ENCODE results near the gene SNX5.

SNX5 gene

DNA sequence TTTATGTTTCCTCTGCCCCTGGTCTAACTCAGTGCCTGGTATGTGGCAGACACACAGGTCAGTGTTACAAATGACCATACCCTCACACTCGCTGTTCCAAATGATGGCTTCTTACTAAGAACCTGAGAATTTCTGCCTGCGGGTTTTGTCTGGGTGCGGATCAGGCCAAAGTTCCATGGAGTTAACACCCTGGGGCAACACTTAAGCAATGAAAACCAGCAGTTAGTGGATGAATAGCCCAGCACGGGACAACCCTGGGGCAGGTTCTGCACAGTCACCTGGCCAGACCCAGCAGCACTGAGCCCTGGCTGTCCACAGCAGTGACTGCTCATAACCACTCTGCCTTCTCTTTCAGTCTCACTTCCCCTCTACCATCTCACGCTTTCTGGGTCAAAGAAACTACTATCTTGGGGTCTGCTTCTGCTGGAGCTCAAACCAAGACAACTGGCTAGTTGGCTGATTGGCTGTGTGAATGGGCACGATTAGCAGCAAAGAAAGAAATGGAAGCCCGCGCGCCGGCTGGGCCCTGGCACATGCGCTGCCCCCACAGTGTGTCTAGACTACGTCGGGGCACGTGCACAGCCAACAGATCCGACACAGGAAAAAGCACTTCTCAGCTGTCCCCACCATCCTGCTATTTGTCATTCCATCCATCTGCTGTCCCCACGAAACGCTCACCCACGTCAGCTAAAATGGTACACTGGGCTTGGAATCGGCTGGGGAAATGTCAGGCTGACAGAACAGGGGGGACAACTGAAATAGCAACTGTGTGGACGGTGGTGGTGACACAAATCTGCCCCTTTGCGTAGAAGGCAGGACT is 36.8 kb upstream of the SNX5 start:
- no peak overlapping the region for H3K4me3 ChIP-seq (ENCODE audit: low read length)
- no peaks in the 10 kb centered on the region for H3K9me3 ChIP-seq (replicated peaks; ENCODE audit: low read length)
- no peaks in the 10 kb centered on the region for H3K27me3 ChIP-seq (ENCODE audit: control insufficient read depth, insufficient read depth, low read length)
- no peaks in the 10 kb centered on the region for H3K4me1 ChIP-seq (ENCODE audit: control insufficient read depth, insufficient read depth, low read length)
- H3K4me2 ChIP-seq (ENCODE audit: low read length), result no peak overlapping the region
- no peaks in the 10 kb centered on the region for H3K36me3 ChIP-seq (ENCODE audit: insufficient read depth, low read length)
- H3K9ac ChIP-seq (ENCODE audit: low read depth, low read length), result no peak overlapping the region

DNA sequence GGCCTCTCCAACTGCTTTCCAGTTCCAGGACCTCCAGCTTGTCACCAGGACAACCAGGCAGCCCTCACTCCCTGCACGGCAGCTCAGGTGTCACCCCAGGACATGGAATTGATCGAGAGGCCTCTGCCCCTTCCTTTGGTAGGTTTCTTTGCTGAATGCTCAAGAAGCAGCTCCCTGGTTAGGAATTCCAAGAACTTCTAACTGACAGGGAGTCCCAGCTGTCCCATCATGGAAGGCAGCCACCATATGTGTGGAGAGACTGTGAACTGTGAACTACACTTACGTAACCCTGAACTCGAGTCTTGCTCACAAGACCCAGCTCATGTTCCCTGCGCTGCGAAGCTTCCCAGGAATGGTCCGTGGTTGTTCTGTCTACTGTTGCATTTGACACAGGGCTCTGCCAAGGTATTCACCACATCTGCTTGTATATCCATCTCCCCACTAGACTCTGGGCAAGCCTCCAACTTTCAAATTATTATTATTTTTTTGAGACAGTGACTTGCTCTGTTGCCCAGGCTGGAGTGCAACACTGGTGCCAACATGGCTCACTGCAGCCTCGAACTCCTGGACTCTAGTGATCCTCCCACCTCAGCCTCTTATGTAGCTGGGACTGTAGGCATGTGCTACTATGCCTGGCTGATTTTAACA is 35.9 kb upstream of the SNX5 start:
- Histone ChIP-seq H3K4me3 (ENCODE audit: low read length) (no peak overlapping the region), H3K4me2 (ENCODE audit: low read length) (no peak overlapping the region), H3K9ac (ENCODE audit: low read depth, low read length) (no peak overlapping the region), H3K27me3 (ENCODE audit: control insufficient read depth, insufficient read depth, low read length) (no peaks in the 10 kb centered on the region), H3K36me3 (ENCODE audit: insufficient read depth, low read length) (no peaks in the 10 kb centered on the region), H3K9me3 (replicated peaks; ENCODE audit: low read length) (no peaks in the 10 kb centered on the region), H3K4me1 (ENCODE audit: control insufficient read depth, insufficient read depth, low read length) (no peaks in the 10 kb centered on the region)

GRCh38 chr20:18003897-18004296 is 35.3 kb upstream of the SNX5 start:
- Histone ChIP-seq H3K4me1 (ENCODE audit: control insufficient read depth, insufficient read depth, low read length) (no peaks in the 10 kb centered on the region), H3K36me3 (ENCODE audit: insufficient read depth, low read length) (no peaks in the 10 kb centered on the region), H3K4me3 (ENCODE audit: low read length) (no peak overlapping the region), H3K9ac (ENCODE audit: low read depth, low read length) (no peak overlapping the region), H3K4me2 (ENCODE audit: low read length) (no peak overlapping the region), H3K27me3 (ENCODE audit: control insufficient read depth, insufficient read depth, low read length) (no peaks in the 10 kb centered on the region), H3K9me3 (replicated peaks; ENCODE audit: low read length) (no peaks in the 10 kb centered on the region)

DNA sequence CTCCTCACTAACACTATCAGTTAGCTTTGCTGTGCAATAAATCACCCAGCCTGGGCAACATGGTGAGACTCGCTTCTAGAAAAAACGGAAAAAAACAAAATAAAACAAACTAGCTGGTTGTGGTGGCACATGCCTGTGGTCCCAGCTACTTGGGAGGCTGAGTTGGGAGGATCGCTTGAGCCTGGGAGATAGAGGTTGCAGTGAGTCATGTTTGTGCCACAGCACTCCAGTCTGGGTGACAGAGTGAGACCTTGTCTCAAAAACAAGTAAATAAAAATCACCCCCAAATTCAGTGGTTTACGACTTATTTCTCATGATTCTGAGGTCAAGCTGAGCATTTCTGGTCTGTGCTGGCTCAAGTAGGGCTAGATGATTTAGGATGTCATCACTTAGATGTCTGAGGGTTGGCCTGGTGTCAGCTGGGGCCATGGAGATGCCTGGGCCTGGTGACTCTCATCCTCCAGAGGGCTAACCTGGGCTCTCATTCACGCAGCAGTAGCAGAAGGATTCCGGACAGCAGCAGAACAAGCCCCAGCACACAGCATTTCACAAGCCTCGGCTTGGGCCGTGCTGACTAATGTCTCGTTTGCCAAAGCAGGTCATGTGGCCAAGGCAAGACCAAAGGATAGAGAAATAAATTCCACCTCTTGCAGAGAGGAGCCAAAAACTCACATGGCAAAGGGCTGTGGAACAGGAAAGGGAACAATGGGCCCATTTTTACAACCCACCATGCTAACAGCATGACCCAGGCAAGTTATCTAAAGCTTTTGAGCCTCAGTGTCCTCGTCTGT is 32.7 kb upstream of the SNX5 start:
- H3K36me3 ChIP-seq (ENCODE audit: insufficient read depth, low read length), result no peaks in the 10 kb centered on the region
- H3K4me1 ChIP-seq (ENCODE audit: control insufficient read depth, insufficient read depth, low read length), result peaks cover 2% of the 10 kb centered on the region
- no peak overlapping the region for H3K9ac ChIP-seq (ENCODE audit: low read depth, low read length)
- no peaks in the 10 kb centered on the region for H3K27me3 ChIP-seq (ENCODE audit: control insufficient read depth, insufficient read depth, low read length)
- no peak overlapping the region for H3K4me3 ChIP-seq (ENCODE audit: low read length)
- H3K4me2 ChIP-seq (ENCODE audit: low read length), result no peak overlapping the region
- no peaks in the 10 kb centered on the region for H3K9me3 ChIP-seq (replicated peaks; ENCODE audit: low read length)

DNA sequence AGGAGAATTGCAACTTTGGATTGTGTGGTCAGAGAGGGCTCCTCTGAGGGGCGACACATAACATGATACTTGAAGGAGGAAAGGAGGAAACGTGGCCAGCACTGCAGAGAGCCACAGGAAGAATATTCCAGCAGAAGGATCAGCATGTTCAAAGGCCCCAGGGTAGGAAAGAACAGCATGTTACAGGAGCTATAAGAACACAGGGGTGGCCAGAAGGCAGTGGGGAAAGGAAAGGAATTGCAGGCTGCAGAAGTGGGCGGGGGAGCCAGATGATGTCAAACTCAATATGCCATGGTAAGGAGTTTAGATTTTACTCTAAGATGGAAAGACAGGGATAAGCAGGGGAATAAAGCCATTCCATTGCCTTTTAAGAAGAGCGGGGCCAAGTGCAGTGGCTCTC is 31.0 kb upstream of the SNX5 start:
- Histone ChIP-seq H3K36me3 (ENCODE audit: insufficient read depth, low read length) (no peaks in the 10 kb centered on the region), H3K4me3 (ENCODE audit: low read length) (no peak overlapping the region), H3K9me3 (replicated peaks; ENCODE audit: low read length) (no peaks in the 10 kb centered on the region)

DNA sequence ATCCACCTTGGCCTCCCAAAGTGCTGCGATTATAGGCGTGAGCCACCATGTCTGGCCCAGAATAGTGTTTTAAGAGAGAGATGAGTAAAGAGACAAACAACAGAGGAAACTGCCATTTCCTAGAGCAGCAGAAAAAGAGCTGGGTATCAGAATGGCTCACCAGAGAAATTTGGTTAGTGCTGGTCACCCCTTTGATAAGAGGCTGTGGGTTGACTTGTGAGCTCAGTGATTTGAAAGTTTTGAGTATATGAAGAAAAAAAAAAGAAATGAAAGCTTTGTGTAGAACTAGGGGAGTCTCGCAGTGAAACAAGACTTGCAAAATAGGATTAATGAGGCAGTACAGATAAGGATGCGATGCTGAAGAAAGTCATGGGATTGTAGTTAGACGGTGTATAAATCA is 29.9 kb upstream of the SNX5 start:
- Histone ChIP-seq H3K4me3 (ENCODE audit: low read length) (no peak overlapping the region), H3K9me3 (replicated peaks; ENCODE audit: low read length) (no peaks in the 10 kb centered on the region), H3K9ac (ENCODE audit: low read depth, low read length) (no peak overlapping the region), H3K4me1 (ENCODE audit: control insufficient read depth, insufficient read depth, low read length) (peaks cover 6% of the 10 kb centered on the region), H3K27me3 (ENCODE audit: control insufficient read depth, insufficient read depth, low read length) (no peaks in the 10 kb centered on the region), H3K36me3 (ENCODE audit: insufficient read depth, low read length) (no peaks in the 10 kb centered on the region), H3K4me2 (ENCODE audit: low read length) (no peak overlapping the region)

More for the DNA sequence above, 31.0 kb upstream of the SNX5 start:
- Histone ChIP-seq H3K9ac (ENCODE audit: low read depth, low read length) (no peak overlapping the region), H3K4me2 (ENCODE audit: low read length) (no peak overlapping the region), H3K4me1 (ENCODE audit: control insufficient read depth, insufficient read depth, low read length) (peaks cover 6% of the 10 kb centered on the region), H3K27me3 (ENCODE audit: control insufficient read depth, insufficient read depth, low read length) (no peaks in the 10 kb centered on the region)

DNA sequence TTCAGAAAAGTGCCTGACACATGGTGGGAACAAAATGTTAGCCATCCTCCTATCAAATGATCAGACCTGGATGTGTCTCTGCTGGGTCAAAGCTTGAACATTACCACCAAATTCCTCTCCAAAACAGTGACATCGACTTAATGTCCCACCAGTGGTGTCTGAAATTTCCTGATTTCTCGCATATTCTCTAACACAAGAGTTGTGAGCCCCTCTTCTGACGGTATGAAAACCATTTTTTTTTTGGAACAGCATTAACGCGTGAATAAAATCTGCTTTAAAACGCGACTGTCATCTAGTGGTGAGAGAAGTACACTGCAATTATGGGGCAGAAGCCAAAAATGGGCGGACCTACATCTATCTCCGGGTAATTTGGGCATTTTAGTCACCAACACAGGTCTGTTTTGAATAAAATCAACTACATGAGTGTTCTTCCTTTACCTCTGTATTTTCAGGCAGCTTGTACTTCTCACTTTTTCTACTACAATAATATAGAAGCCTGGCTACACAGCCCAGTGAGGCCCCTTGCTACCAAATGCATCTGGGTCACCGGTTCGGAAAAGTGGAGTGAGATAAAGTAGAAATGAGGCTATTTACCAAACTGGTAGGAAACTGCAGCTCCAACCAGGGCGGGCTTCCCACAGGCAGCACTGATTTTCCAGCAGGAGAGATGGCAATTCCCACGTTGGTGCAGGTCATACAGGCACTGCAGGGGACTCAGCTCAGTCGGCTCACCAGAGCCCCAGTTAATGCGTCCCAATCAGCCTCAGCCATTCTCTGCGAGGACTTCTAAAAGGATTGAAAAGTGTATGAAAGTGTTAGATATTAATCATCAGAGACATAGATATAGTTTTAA is 27.6 kb upstream of the SNX5 start:
- H3K4me2 ChIP-seq (ENCODE audit: low read length), result peak overlapping the region; percentile 57
- no peak overlapping the region for H3K4me3 ChIP-seq (ENCODE audit: low read length)
- H3K4me1 ChIP-seq (ENCODE audit: control insufficient read depth, insufficient read depth, low read length), result peaks cover 10% of the 10 kb centered on the region
- no peaks in the 10 kb centered on the region for H3K27me3 ChIP-seq (ENCODE audit: control insufficient read depth, insufficient read depth, low read length)
- H3K9me3 ChIP-seq (replicated peaks; ENCODE audit: low read length), result no peaks in the 10 kb centered on the region
- H3K36me3 ChIP-seq (ENCODE audit: insufficient read depth, low read length), result no peaks in the 10 kb centered on the region
- H3K9ac ChIP-seq (ENCODE audit: low read depth, low read length), result no peak overlapping the region

DNA sequence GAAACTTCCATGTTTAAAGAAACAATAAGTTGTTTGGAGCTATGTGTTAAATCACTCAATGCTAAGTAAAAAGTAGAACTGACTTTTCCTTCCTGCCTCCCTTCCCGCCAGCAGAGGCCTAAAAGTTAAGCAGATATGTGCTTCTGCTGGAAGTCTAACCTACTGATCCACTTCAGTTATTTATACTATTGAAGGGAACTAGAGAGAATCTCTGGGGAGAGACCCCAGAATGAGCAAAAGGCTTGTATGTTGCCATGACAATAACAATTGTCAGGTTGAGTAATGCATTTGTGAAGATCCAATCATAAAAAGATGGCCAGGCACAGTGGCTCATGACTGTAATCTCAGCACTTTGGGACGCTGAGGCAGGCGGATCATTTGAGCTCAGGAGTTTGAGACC is 25.0 kb upstream of the SNX5 start:
- Histone ChIP-seq H3K9ac (ENCODE audit: low read depth, low read length) (no peak overlapping the region), H3K36me3 (ENCODE audit: insufficient read depth, low read length) (peaks cover 7% of the 10 kb centered on the region), H3K27me3 (ENCODE audit: control insufficient read depth, insufficient read depth, low read length) (no peaks in the 10 kb centered on the region), H3K4me3 (ENCODE audit: low read length) (no peak overlapping the region), H3K4me1 (ENCODE audit: control insufficient read depth, insufficient read depth, low read length) (peaks cover 10% of the 10 kb centered on the region), H3K9me3 (replicated peaks; ENCODE audit: low read length) (no peaks in the 10 kb centered on the region), H3K4me2 (ENCODE audit: low read length) (no peak overlapping the region)

GRCh38 chr20:17992847-17993513 is 24.4 kb upstream of the SNX5 start:
- Histone ChIP-seq H3K9me3 (replicated peaks; ENCODE audit: low read length) (no peaks in the 10 kb centered on the region), H3K4me3 (ENCODE audit: low read length) (no peak overlapping the region), H3K36me3 (ENCODE audit: insufficient read depth, low read length) (peaks cover 7% of the 10 kb centered on the region), H3K27me3 (ENCODE audit: control insufficient read depth, insufficient read depth, low read length) (no peaks in the 10 kb centered on the region), H3K4me2 (ENCODE audit: low read length) (no peak overlapping the region), H3K9ac (ENCODE audit: low read depth, low read length) (no peak overlapping the region), H3K4me1 (ENCODE audit: control insufficient read depth, insufficient read depth, low read length) (peaks cover 10% of the 10 kb centered on the region)

DNA sequence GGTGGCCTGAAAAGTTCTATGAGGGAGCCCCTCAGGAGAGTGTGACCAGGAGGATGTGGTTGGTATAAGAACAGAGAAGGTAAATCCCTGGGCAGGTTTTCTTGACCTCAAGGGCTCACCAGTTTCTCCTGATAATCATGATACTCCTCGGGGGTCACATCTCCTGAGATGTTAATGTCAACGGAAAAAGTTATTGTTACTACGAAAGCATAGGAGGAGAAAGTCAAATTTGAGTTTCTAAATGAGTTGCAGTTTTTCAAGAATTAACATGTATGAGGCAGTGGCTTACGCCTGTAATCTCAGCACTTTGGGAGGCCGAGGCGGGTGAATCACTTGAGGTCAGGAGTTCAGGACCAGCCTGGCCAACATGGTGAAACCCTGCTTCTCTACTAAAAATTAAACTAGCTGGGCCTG is 23.6 kb upstream of the SNX5 start:
- Histone ChIP-seq H3K36me3 (ENCODE audit: insufficient read depth, low read length) (peaks cover 7% of the 10 kb centered on the region), H3K4me1 (ENCODE audit: control insufficient read depth, insufficient read depth, low read length) (peaks cover 10% of the 10 kb centered on the region), H3K9me3 (replicated peaks; ENCODE audit: low read length) (no peaks in the 10 kb centered on the region), H3K4me3 (ENCODE audit: low read length) (no peak overlapping the region), H3K9ac (ENCODE audit: low read depth, low read length) (no peak overlapping the region), H3K27me3 (ENCODE audit: control insufficient read depth, insufficient read depth, low read length) (no peaks in the 10 kb centered on the region), H3K4me2 (ENCODE audit: low read length) (no peak overlapping the region)

Measured in skeletal muscle satellite cell (primary cell).